Measurements from ENCODE around the gene USP26.

The USP26 gene

GRCh38 chrX:133005616-133006015, 91.3 kb downstream of the USP26 start:
- Histone ChIP-seq H4K20me1 (ENCODE audit: insufficient read depth, low read length) (no peaks in the 10 kb centered on the region), H3F3A (ENCODE audit: insufficient read depth, low read length) (no peaks in the 10 kb centered on the region), H3K4me1 (ENCODE audit: insufficient read depth, low read length, severe bottlenecking) (no peaks in the 10 kb centered on the region), H3K27ac (ENCODE audit: low read depth, low read length, poor library complexity, severe bottlenecking) (no peak overlapping the region), H3K36me3 (ENCODE audit: insufficient read depth, low read length) (no peaks in the 10 kb centered on the region), H3K4me3 (ENCODE audit: low read depth, low read length, poor library complexity, severe bottlenecking) (no peak overlapping the region), H2AFZ (ENCODE audit: low read length) (no peak overlapping the region), H3K4me2 (ENCODE audit: low read length) (no peak overlapping the region), H3K9me2 (ENCODE audit: low read depth, low read length) (no peaks in the 10 kb centered on the region), H3K79me2 (ENCODE audit: insufficient read depth, low read length) (no peaks in the 10 kb centered on the region), H3K9me3 (ENCODE audit: low read length) (no peaks in the 10 kb centered on the region), H3K27me3 (ENCODE audit: insufficient read depth, low read length) (no peaks in the 10 kb centered on the region), H3K9ac (ENCODE audit: low read length) (no peak overlapping the region)
- TF ChIP-seq EZH2 (IDR thresholded peaks at IDR 0.05; ENCODE audit: borderline replicate concordance, low read length) (no peak), CTCF (IDR thresholded peaks at IDR 0.05; ENCODE audit: low read length) (no peak)

- TF ChIP-seq EZH2 (IDR thresholded peaks at IDR 0.05; ENCODE audit: borderline replicate concordance, low read length), result no peak
- peak; percentile 51 for TF ChIP-seq CTCF (IDR thresholded peaks at IDR 0.05; ENCODE audit: low read length)
- H3K9me3 ChIP-seq (ENCODE audit: low read length), result no peaks in the 10 kb centered on the region
- H3K9me2 ChIP-seq (ENCODE audit: low read depth, low read length), result no peaks in the 10 kb centered on the region
- H3K4me3 ChIP-seq (ENCODE audit: low read depth, low read length, poor library complexity, severe bottlenecking), result no peak overlapping the region
- H3F3A ChIP-seq (ENCODE audit: insufficient read depth, low read length), result no peaks in the 10 kb centered on the region
- H2AFZ ChIP-seq (ENCODE audit: low read length), result no peak overlapping the region
- no peak overlapping the region for H3K27ac ChIP-seq (ENCODE audit: low read depth, low read length, poor library complexity, severe bottlenecking)
- no peak overlapping the region for H3K4me2 ChIP-seq (ENCODE audit: low read length)
- H3K79me2 ChIP-seq (ENCODE audit: insufficient read depth, low read length), result no peaks in the 10 kb centered on the region
- no peaks in the 10 kb centered on the region for H3K4me1 ChIP-seq (ENCODE audit: insufficient read depth, low read length, severe bottlenecking)
- no peaks in the 10 kb centered on the region for H3K27me3 ChIP-seq (ENCODE audit: insufficient read depth, low read length)
- no peaks in the 10 kb centered on the region for H3K36me3 ChIP-seq (ENCODE audit: insufficient read depth, low read length)
- no peak overlapping the region for H3K9ac ChIP-seq (ENCODE audit: low read length)
- no peaks in the 10 kb centered on the region for H4K20me1 ChIP-seq (ENCODE audit: insufficient read depth, low read length)
Measured at GRCh38 chrX:133005042-133005441, 91.9 kb downstream of the USP26 start.

- Histone ChIP-seq H3K9ac (ENCODE audit: low read length) (no peak overlapping the region), H3K9me2 (ENCODE audit: low read depth, low read length) (no peaks in the 10 kb centered on the region), H3K79me2 (ENCODE audit: insufficient read depth, low read length) (no peaks in the 10 kb centered on the region), H3K4me3 (ENCODE audit: low read depth, low read length, poor library complexity, severe bottlenecking) (no peak overlapping the region), H3F3A (ENCODE audit: insufficient read depth, low read length) (no peaks in the 10 kb centered on the region), H3K4me1 (ENCODE audit: insufficient read depth, low read length, severe bottlenecking) (no peaks in the 10 kb centered on the region), H3K9me3 (ENCODE audit: low read length) (no peaks in the 10 kb centered on the region), H3K4me2 (ENCODE audit: low read length) (no peak overlapping the region), H3K36me3 (ENCODE audit: insufficient read depth, low read length) (no peaks in the 10 kb centered on the region), H2AFZ (ENCODE audit: low read length) (no peak overlapping the region), H3K27ac (ENCODE audit: low read depth, low read length, poor library complexity, severe bottlenecking) (no peak overlapping the region), H4K20me1 (ENCODE audit: insufficient read depth, low read length) (no peaks in the 10 kb centered on the region), H3K27me3 (ENCODE audit: insufficient read depth, low read length) (no peaks in the 10 kb centered on the region)
- no peak for TF ChIP-seq EZH2 (IDR thresholded peaks at IDR 0.05; ENCODE audit: borderline replicate concordance, low read length)
- no peak for TF ChIP-seq CTCF (IDR thresholded peaks at IDR 0.05; ENCODE audit: low read length)
Measured at GRCh38 chrX:132999209-132999608, 97.7 kb downstream of the USP26 start.

Data from OCI-LY1 (cell line).